ENCODE data around the gene SCEL.

Gene SCEL

GRCh38 chr13:77583581-77583980 is 48.1 kb downstream of the SCEL start:
- ChIA-PET POLR2A (no interaction called here), CTCF (interaction anchor here (1.0 to 1.1 kb wide), 2 partner anchors 9 to 12 kb away, joined by 3 read pairs; no protein-coding TSS in a partner anchor)
- no peaks in the 10 kb centered on the region for H3K36me3 ChIP-seq (ENCODE audit: control insufficient read depth in 4 of 4, insufficient read depth in 4 of 4, low read length in 3 of 4)
- H3K4me3 ChIP-seq (ENCODE audit: control insufficient read depth in 1 of 7, extremely low read depth in 1 of 7, insufficient read depth in 4 of 7, low read depth in 2 of 7, low read length in 6 of 7) = no peak overlapping the region
- H3K9me3 ChIP-seq (ENCODE audit: control extremely low read depth in 1 of 5, control insufficient read depth in 4 of 5, insufficient read depth in 2 of 5, low read depth in 1 of 5, low read length in 4 of 5) = no peaks in the 10 kb centered on the region
- 94% methylated on average over 2 of the region's 3 CpGs for WGBS (ENCODE audit: insufficient coverage)
- H3K27ac ChIP-seq (ENCODE audit: insufficient read depth in 1 of 2, low read depth in 1 of 2, low read length in 2 of 2, poor library complexity in 1 of 2, severe bottlenecking in 2 of 2) = no peak overlapping the region
- no peaks in the 10 kb centered on the region for H3K27me3 ChIP-seq (replicated peaks in 2 of 5; ENCODE audit: control insufficient read depth in 4 of 5, insufficient read depth in 5 of 5, low read length in 4 of 5)
- H3K4me1 ChIP-seq (ENCODE audit: control extremely low read depth in 1 of 4, control insufficient read depth in 4 of 4, insufficient read depth in 4 of 4, low read length in 3 of 4) = no peaks in the 10 kb centered on the region
- DNase-seq = no peak

DNA sequence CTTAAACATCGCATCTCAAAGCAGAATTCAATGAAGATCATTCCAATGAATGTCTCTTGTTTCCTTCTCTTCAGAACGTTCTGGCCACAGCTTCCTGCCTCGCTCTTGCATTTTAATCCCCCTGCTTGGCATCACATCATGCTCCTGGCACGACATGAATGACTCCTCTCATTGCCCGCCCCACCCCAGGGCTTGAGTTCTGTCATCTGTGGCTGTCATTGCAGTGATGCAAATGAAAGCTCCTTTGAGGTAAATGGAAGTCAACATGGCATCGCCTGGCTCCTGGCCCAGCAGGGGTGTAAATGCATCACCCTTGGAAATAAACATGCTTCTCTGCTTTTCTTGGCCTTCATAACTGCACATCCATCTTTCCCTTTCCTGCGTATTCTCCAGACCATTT is 48.6 kb downstream of the SCEL start:
- Histone ChIP-seq H3K4me1 (ENCODE audit: control extremely low read depth in 1 of 4, control insufficient read depth in 4 of 4, insufficient read depth in 4 of 4, low read length in 3 of 4) (no peaks in the 10 kb centered on the region), H3K36me3 (ENCODE audit: control insufficient read depth in 4 of 4, insufficient read depth in 4 of 4, low read length in 3 of 4) (no peaks in the 10 kb centered on the region), H3K27ac (ENCODE audit: insufficient read depth in 1 of 2, low read depth in 1 of 2, low read length in 2 of 2, poor library complexity in 1 of 2, severe bottlenecking in 2 of 2) (no peak overlapping the region), H3K27me3 (replicated peaks in 2 of 5; ENCODE audit: control insufficient read depth in 4 of 5, insufficient read depth in 5 of 5, low read length in 4 of 5) (no peaks in the 10 kb centered on the region), H3K9me3 (ENCODE audit: control extremely low read depth in 1 of 5, control insufficient read depth in 4 of 5, insufficient read depth in 2 of 5, low read depth in 1 of 5, low read length in 4 of 5) (no peaks in the 10 kb centered on the region), H3K4me3 (ENCODE audit: control insufficient read depth in 1 of 7, extremely low read depth in 1 of 7, insufficient read depth in 4 of 7, low read depth in 2 of 7, low read length in 6 of 7) (no peak overlapping the region)
- DNase-seq = no peak
- WGBS (ENCODE audit: insufficient coverage) = 82% methylated on average over 5 of the region's 7 CpGs
- ChIA-PET POLR2A (no interaction called here), CTCF (interaction anchor here (0.8 to 1.0 kb wide), 2 partner anchors 9 to 11 kb away, joined by 3 read pairs; no protein-coding TSS in a partner anchor)

GRCh38 chr13:77595166-77595810 is 59.8 kb downstream of the SCEL start:
- Histone ChIP-seq H3K9me3 (ENCODE audit: control extremely low read depth in 1 of 5, control insufficient read depth in 4 of 5, insufficient read depth in 2 of 5, low read depth in 1 of 5, low read length in 4 of 5) (peaks cover 0 to 2% (median 0%) of the 10 kb centered on the region in 5 experiments), H3K36me3 (ENCODE audit: control insufficient read depth in 4 of 4, insufficient read depth in 4 of 4, low read length in 3 of 4) (no peaks in the 10 kb centered on the region), H3K27me3 (replicated peaks in 2 of 5; ENCODE audit: control insufficient read depth in 4 of 5, insufficient read depth in 5 of 5, low read length in 4 of 5) (no peaks in the 10 kb centered on the region), H3K27ac (ENCODE audit: insufficient read depth in 1 of 2, low read depth in 1 of 2, low read length in 2 of 2, poor library complexity in 1 of 2, severe bottlenecking in 2 of 2) (no peak overlapping the region), H3K4me3 (ENCODE audit: control insufficient read depth in 1 of 7, extremely low read depth in 1 of 7, insufficient read depth in 4 of 7, low read depth in 2 of 7, low read length in 6 of 7) (no peak overlapping the region), H3K4me1 (ENCODE audit: control extremely low read depth in 1 of 4, control insufficient read depth in 4 of 4, insufficient read depth in 4 of 4, low read length in 3 of 4) (no peaks in the 10 kb centered on the region)
- 90% methylated on average over 1 of the region's 2 CpGs for WGBS (ENCODE audit: insufficient coverage)
- CTCF ChIA-PET = interaction anchor here (0.8 to 1.5 kb wide), 3 partner anchors 11 to 156 kb away, joined by 3 read pairs; no protein-coding TSS in a partner anchor
- no peak for DNase-seq
- POLR2A ChIA-PET = no interaction called here

GRCh38 chr13:77596777-77597176 is 61.3 kb downstream of the SCEL start:
- Histone ChIP-seq H3K9me3 (ENCODE audit: control extremely low read depth in 1 of 5, control insufficient read depth in 4 of 5, insufficient read depth in 2 of 5, low read depth in 1 of 5, low read length in 4 of 5) (no peaks in the 10 kb centered on the region), H3K4me1 (ENCODE audit: control extremely low read depth in 1 of 4, control insufficient read depth in 4 of 4, insufficient read depth in 4 of 4, low read length in 3 of 4) (no peaks in the 10 kb centered on the region), H3K27ac (ENCODE audit: insufficient read depth in 1 of 2, low read depth in 1 of 2, low read length in 2 of 2, poor library complexity in 1 of 2, severe bottlenecking in 2 of 2) (no peak overlapping the region), H3K27me3 (replicated peaks in 2 of 5; ENCODE audit: control insufficient read depth in 4 of 5, insufficient read depth in 5 of 5, low read length in 4 of 5) (no peaks in the 10 kb centered on the region), H3K4me3 (ENCODE audit: control insufficient read depth in 1 of 7, extremely low read depth in 1 of 7, insufficient read depth in 4 of 7, low read depth in 2 of 7, low read length in 6 of 7) (no peak overlapping the region), H3K36me3 (ENCODE audit: control insufficient read depth in 4 of 4, insufficient read depth in 4 of 4, low read length in 3 of 4) (no peaks in the 10 kb centered on the region)
- WGBS (ENCODE audit: insufficient coverage) = 86% methylated on average over 1 of the region's 1 CpG
- CTCF ChIA-PET = interaction anchor here (0.6 to 0.7 kb wide), 2 partner anchors 16 to 101 kb away, joined by 3 to 4 read pairs; no protein-coding TSS in a partner anchor
- no peak for DNase-seq
- POLR2A ChIA-PET = no interaction called here

- POLR2A ChIA-PET = no interaction called here
- Histone ChIP-seq H3K27ac (ENCODE audit: insufficient read depth in 1 of 2, low read depth in 1 of 2, low read length in 2 of 2, poor library complexity in 1 of 2, severe bottlenecking in 2 of 2) (no peak overlapping the region), H3K4me3 (ENCODE audit: control insufficient read depth in 1 of 7, extremely low read depth in 1 of 7, insufficient read depth in 4 of 7, low read depth in 2 of 7, low read length in 6 of 7) (no peak overlapping the region), H3K36me3 (ENCODE audit: control insufficient read depth in 4 of 4, insufficient read depth in 4 of 4, low read length in 3 of 4) (no peaks in the 10 kb centered on the region), H3K27me3 (replicated peaks in 2 of 5; ENCODE audit: control insufficient read depth in 4 of 5, insufficient read depth in 5 of 5, low read length in 4 of 5) (no peaks in the 10 kb centered on the region), H3K4me1 (ENCODE audit: control extremely low read depth in 1 of 4, control insufficient read depth in 4 of 4, insufficient read depth in 4 of 4, low read length in 3 of 4) (no peaks in the 10 kb centered on the region), H3K9me3 (ENCODE audit: control extremely low read depth in 1 of 5, control insufficient read depth in 4 of 5, insufficient read depth in 2 of 5, low read depth in 1 of 5, low read length in 4 of 5) (no peaks in the 10 kb centered on the region)
- WGBS (ENCODE audit: insufficient coverage) = 100% methylated on average over 1 of the region's 2 CpGs
- no peak for DNase-seq
- CTCF ChIA-PET = no interaction called here
Observed at GRCh38 chr13:77599351-77599750, 63.8 kb downstream of the SCEL start.

- no peak overlapping the region for H3K4me3 ChIP-seq (ENCODE audit: control insufficient read depth in 1 of 7, extremely low read depth in 1 of 7, insufficient read depth in 4 of 7, low read depth in 2 of 7, low read length in 6 of 7)
- ChIA-PET CTCF (interaction anchor here (0.6 kb wide), 1 partner anchor 1047 kb away, joined by 3 read pairs; no protein-coding TSS in a partner anchor), POLR2A (no interaction called here)
- no peaks in the 10 kb centered on the region for H3K27me3 ChIP-seq (replicated peaks in 2 of 5; ENCODE audit: control insufficient read depth in 4 of 5, insufficient read depth in 5 of 5, low read length in 4 of 5)
- WGBS (ENCODE audit: insufficient coverage) = 100% methylated on average over 1 of the region's 2 CpGs
- H3K9me3 ChIP-seq (ENCODE audit: control extremely low read depth in 1 of 5, control insufficient read depth in 4 of 5, insufficient read depth in 2 of 5, low read depth in 1 of 5, low read length in 4 of 5) = no peaks in the 10 kb centered on the region
- H3K27ac ChIP-seq (ENCODE audit: insufficient read depth in 1 of 2, low read depth in 1 of 2, low read length in 2 of 2, poor library complexity in 1 of 2, severe bottlenecking in 2 of 2) = no peak overlapping the region
- no peak for DNase-seq
- H3K4me1 ChIP-seq (ENCODE audit: control extremely low read depth in 1 of 4, control insufficient read depth in 4 of 4, insufficient read depth in 4 of 4, low read length in 3 of 4) = no peaks in the 10 kb centered on the region
- no peaks in the 10 kb centered on the region for H3K36me3 ChIP-seq (ENCODE audit: control insufficient read depth in 4 of 4, insufficient read depth in 4 of 4, low read length in 3 of 4)
Observed at GRCh38 chr13:77600701-77601100, 65.2 kb downstream of the SCEL start.

DNA sequence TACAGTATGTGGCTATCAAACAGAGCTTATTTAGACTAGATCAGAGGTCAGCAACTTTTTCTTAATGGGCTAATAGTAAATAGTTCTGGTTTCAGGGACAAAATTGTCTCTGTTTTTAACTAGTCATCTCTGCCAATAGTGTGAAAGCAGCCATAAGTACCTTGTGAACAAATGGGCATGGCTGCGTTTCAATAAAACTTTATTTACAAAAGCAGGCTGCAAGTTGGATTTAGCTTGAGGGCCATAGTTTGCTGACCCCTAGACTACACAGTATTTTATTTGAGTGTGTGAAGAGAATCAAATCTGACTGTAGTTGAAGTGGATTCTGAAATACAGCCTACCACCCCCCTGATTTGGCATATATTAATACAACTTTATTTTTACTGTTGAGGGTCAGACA is 75.6 kb downstream of the SCEL start:
- WGBS (ENCODE audit: insufficient coverage) = 86% methylated on average over 1 of the region's 1 CpG
- H3K27me3 ChIP-seq (replicated peaks in 2 of 5; ENCODE audit: control insufficient read depth in 4 of 5, insufficient read depth in 5 of 5, low read length in 4 of 5) = no peaks in the 10 kb centered on the region
- no peaks in the 10 kb centered on the region for H3K4me1 ChIP-seq (ENCODE audit: control extremely low read depth in 1 of 4, control insufficient read depth in 4 of 4, insufficient read depth in 4 of 4, low read length in 3 of 4)
- no peak overlapping the region for H3K27ac ChIP-seq (ENCODE audit: insufficient read depth in 1 of 2, low read depth in 1 of 2, low read length in 2 of 2, poor library complexity in 1 of 2, severe bottlenecking in 2 of 2)
- no peak overlapping the region for H3K4me3 ChIP-seq (ENCODE audit: control insufficient read depth in 1 of 7, extremely low read depth in 1 of 7, insufficient read depth in 4 of 7, low read depth in 2 of 7, low read length in 6 of 7)
- no peaks in the 10 kb centered on the region for H3K9me3 ChIP-seq (ENCODE audit: control extremely low read depth in 1 of 5, control insufficient read depth in 4 of 5, insufficient read depth in 2 of 5, low read depth in 1 of 5, low read length in 4 of 5)
- CTCF ChIA-PET = interaction anchor here (1.0 kb wide), 1 partner anchor 21 kb away, joined by 3 read pairs; no protein-coding TSS in a partner anchor
- no peaks in the 10 kb centered on the region for H3K36me3 ChIP-seq (ENCODE audit: control insufficient read depth in 4 of 4, insufficient read depth in 4 of 4, low read length in 3 of 4)
- DNase-seq = no peak
- POLR2A ChIA-PET = interaction anchor here (0.5 kb wide), 1 partner anchor 18 kb away, joined by 3 read pairs; no protein-coding TSS in a partner anchor
